ENCODE measurements around the gene CCDC57.

DNA sequence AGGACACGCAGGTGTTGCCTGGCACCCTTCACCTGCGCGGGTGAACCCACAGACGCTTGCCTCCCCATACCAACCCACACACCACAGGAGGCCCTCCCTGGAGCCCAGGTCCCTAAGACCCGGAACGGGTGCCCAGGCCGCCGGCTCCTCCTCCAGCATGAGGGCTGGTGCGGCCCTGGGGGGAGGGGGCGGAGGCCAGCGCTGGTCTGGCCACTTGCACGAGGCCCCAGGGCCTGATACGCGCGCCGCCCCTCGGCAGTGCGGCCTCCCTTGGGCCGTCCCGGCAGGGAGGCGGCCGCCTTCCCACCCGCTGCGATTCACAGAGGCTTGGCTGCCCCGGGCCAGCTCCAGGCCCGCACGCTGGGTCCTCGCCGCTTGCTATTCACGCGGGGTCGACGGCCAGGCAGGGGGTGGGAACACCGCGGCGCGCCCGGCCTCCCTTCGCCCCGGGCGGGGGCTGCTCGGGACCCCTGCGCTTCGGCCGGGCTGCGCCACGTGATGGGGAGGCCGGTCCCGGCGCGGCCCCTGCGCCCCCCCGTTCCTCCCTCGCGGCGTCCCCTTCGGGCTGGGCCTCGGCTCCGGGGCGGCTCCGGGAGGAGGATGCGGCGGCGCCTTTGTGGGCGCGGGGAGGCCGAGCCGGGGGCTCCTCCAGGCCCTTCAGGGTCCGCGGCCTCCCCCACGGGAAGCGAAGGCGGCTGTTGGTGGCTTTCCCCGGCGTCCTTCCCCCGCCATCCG, 115.3 kb downstream of the CCDC57 start:
- TF ChIP-seq, protein P1, sequence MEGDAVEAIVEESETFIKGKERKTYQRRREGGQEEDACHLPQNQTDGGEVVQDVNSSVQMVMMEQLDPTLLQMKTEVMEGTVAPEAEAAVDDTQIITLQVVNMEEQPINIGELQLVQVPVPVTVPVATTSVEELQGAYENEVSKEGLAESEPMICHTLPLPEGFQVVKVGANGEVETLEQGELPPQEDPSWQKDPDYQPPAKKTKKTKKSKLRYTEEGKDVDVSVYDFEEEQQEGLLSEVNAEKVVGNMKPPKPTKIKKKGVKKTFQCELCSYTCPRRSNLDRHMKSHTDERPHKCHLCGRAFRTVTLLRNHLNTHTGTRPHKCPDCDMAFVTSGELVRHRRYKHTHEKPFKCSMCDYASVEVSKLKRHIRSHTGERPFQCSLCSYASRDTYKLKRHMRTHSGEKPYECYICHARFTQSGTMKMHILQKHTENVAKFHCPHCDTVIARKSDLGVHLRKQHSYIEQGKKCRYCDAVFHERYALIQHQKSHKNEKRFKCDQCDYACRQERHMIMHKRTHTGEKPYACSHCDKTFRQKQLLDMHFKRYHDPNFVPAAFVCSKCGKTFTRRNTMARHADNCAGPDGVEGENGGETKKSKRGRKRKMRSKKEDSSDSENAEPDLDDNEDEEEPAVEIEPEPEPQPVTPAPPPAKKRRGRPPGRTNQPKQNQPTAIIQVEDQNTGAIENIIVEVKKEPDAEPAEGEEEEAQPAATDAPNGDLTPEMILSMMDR (IDR thresholded peaks at IDR 0.05), result no peak
- TF ChIP-seq POLR2A (IDR thresholded peaks at IDR 0.05), result no peak

All from right lobe of liver (tissue), 4 donors.